MM.1S (cell line): ENCODE data around the gene ACSS1.

Experiments used
- CTCF ChIP-seq: fragments of 300-600 bp; sonication (generic); IDR thresholded peaks from 2 replicates; pipeline ENCODE4 v1.5.1; 2016; ENCODE audit warnings: antibody characterized with exemption, low read length, mixed read lengths
- EZH2 ChIP-seq: fragments of 300-600 bp; sonication (generic); optimal IDR thresholded peaks from 2 replicates; pipeline ENCODE3; 2017; ENCODE audit warnings: low read depth, mild to moderate bottlenecking, antibody characterized with exemption, low read length, mixed read lengths

GRCh38 chr20:25005661-25006060 lies 52.3 kb downstream of the ACSS1 start:
- TF ChIP-seq CTCF (no peak), EZH2 (no peak)
